Hepatocyte (in vitro differentiated cells): ENCODE data around the gene USP10. TPM values are rescaled to one million over a fixed set of nuclear protein-coding genes. Genes with fewer than 3 reads are reported as not detected.

Experiments used
- DNase-seq: peaks from one replicate; pipeline ENCODE4 v3.0.0-alpha.2; 2016; ENCODE audit warnings: low spot score
- H2AFZ ChIP-seq: fragments of 200-600 bp; sonication (generic); 2 replicates; pipeline ENCODE4 v1.6.0; 2016; ENCODE audit warnings: antibody characterized with exemption, mild to moderate bottlenecking
- H3K27ac ChIP-seq: fragments of 200-600 bp; sonication (generic); 2 replicates; pipeline ENCODE4 v1.5.1; 2016; ENCODE audit warnings: mild to moderate bottlenecking
- H3K27me3 ChIP-seq: fragments of 200-600 bp; sonication (generic); 2 replicates; pipeline ENCODE4 v1.6.1; 2016
- H3K36me3 ChIP-seq: fragments of 200-600 bp; sonication (generic); replicated peaks from 2 replicates; pipeline ENCODE4 v1.5.1; 2016; ENCODE audit warnings: low read depth; ENCODE audit not compliant: insufficient read depth
- H3K4me1 ChIP-seq: fragments of 200-600 bp; sonication (generic); 2 replicates; pipeline ENCODE4 v1.5.1; 2016; ENCODE audit warnings: mild to moderate bottlenecking, moderate library complexity; ENCODE audit not compliant: insufficient read depth
- H3K4me2 ChIP-seq: fragments of 200-600 bp; sonication (generic); 2 replicates; pipeline ENCODE4 v1.6.0; 2016
- H3K4me3 ChIP-seq: fragments of 200-600 bp; sonication (generic); 2 replicates; pipeline ENCODE4 v1.5.1; 2016; ENCODE audit warnings: mild to moderate bottlenecking
- H3K79me2 ChIP-seq: fragments of 200-600 bp; sonication (generic); 2 replicates; pipeline ENCODE4 v1.6.0; 2017; ENCODE audit warnings: mild to moderate bottlenecking
- H3K9me2 ChIP-seq: fragments of 200-600 bp; sonication (generic); replicated peaks from 2 replicates; pipeline ENCODE4 v1.6.0; 2017; ENCODE audit warnings: mild to moderate bottlenecking; ENCODE audit not compliant: insufficient read depth
- H3K9me3 ChIP-seq: fragments of 200-600 bp; sonication (generic); 2 replicates; pipeline ENCODE4 v1.5.1; 2016; ENCODE audit warnings: low read depth, mild to moderate bottlenecking
- H4K20me1 ChIP-seq: fragments of 200-600 bp; sonication (generic); 2 replicates; pipeline ENCODE4 v1.6.0; 2016; ENCODE audit warnings: mild to moderate bottlenecking; ENCODE audit not compliant: insufficient read depth, poor library complexity, severe bottlenecking
- EZH2 ChIP-seq: fragments of 200-600 bp; sonication (generic); IDR thresholded peaks from 2 replicates; pipeline ENCODE4 v1.6.1; 2016; ENCODE audit warnings: antibody characterized with exemption, mild to moderate bottlenecking, borderline replicate concordance
- EZH2phosphoT487 ChIP-seq: fragments of 200-600 bp; sonication (generic); IDR thresholded peaks from one replicate; pipeline ENCODE4 v1.6.1; 2018; ENCODE audit warnings: antibody characterized with exemption, mild to moderate bottlenecking, low read depth, moderate library complexity; ENCODE audit not compliant: unreplicated experiment, severe bottlenecking
- WGBS: methylation state at CpG from one replicate; pipeline ENCODE4 v1.1.6; 2016; ENCODE audit warnings: low lambda C conversion rate; ENCODE audit errors: missing lambda C conversion rate; 5-methylcytosine and 5-hydroxymethylcytosine counted together
- polyA plus RNA-seq: library from polyadenylated mRNA; unstranded; fragments of >200 nt; fragmentation: Nextera tagmentation; extraction: Ambion mirVana; gene quantifications from 2 replicates; pipeline ENCODE4 v1.2.1, GENCODE V29; 2016
- total RNA-seq: library from RNA; depleted of rRNA; stranded (reverse); fragments of >200 nt; gene quantifications from 2 replicates; pipeline ENCODE4 v1.2.3, GENCODE V29; 2014
- TF ChIP-seq, protein P1 (sequence below): fragments of 200-600 bp; sonication (generic); IDR thresholded peaks from 2 replicates; pipeline ENCODE4 v1.5.1; 2016; ENCODE audit warnings: antibody characterized with exemption, mild to moderate bottlenecking; ENCODE audit not compliant: poor library complexity

The USP10 gene
- total and polyA plus RNA-seq, 2 experiments from 2014 or later, result 53.1 to 62.4 TPM

- whole genome bisulfite sequencing, result 86% methylated on average over 6 of the region's 6 CpGs
- peaks cover 23% of the 10 kb centered on the region for H3K4me1 ChIP-seq
- TF ChIP-seq, protein P1, sequence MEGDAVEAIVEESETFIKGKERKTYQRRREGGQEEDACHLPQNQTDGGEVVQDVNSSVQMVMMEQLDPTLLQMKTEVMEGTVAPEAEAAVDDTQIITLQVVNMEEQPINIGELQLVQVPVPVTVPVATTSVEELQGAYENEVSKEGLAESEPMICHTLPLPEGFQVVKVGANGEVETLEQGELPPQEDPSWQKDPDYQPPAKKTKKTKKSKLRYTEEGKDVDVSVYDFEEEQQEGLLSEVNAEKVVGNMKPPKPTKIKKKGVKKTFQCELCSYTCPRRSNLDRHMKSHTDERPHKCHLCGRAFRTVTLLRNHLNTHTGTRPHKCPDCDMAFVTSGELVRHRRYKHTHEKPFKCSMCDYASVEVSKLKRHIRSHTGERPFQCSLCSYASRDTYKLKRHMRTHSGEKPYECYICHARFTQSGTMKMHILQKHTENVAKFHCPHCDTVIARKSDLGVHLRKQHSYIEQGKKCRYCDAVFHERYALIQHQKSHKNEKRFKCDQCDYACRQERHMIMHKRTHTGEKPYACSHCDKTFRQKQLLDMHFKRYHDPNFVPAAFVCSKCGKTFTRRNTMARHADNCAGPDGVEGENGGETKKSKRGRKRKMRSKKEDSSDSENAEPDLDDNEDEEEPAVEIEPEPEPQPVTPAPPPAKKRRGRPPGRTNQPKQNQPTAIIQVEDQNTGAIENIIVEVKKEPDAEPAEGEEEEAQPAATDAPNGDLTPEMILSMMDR, result no peak
- TF ChIP-seq EZH2, result no peak
- no peak for TF ChIP-seq EZH2phosphoT487
- DNase-seq, result no peak
- H2AFZ ChIP-seq, result no peak overlapping the region
- no peak overlapping the region for H3K4me3 ChIP-seq
- H3K79me2 ChIP-seq, result peaks cover 65% of the 10 kb centered on the region
- peaks cover 10% of the 10 kb centered on the region for H4K20me1 ChIP-seq
- H3K27ac ChIP-seq, result peak overlapping the region; percentile 96
- H3K4me2 ChIP-seq, result peak overlapping the region; percentile 90
- no peaks in the 10 kb centered on the region for H3K27me3 ChIP-seq
- H3K36me3 ChIP-seq, result no peaks in the 10 kb centered on the region
- no peaks in the 10 kb centered on the region for H3K9me3 ChIP-seq
- no peaks in the 10 kb centered on the region for H3K9me2 ChIP-seq
These were observed 123.2 kb downstream of the USP10 start for GRCh38 chr16:84822990-84823389.

- no peak for TF ChIP-seq EZH2phosphoT487
- TF ChIP-seq, protein P1, result no peak
- no peak for TF ChIP-seq EZH2
These were observed 123.7 kb downstream of the USP10 start for GRCh38 chr16:84823484-84823883.

DNA sequence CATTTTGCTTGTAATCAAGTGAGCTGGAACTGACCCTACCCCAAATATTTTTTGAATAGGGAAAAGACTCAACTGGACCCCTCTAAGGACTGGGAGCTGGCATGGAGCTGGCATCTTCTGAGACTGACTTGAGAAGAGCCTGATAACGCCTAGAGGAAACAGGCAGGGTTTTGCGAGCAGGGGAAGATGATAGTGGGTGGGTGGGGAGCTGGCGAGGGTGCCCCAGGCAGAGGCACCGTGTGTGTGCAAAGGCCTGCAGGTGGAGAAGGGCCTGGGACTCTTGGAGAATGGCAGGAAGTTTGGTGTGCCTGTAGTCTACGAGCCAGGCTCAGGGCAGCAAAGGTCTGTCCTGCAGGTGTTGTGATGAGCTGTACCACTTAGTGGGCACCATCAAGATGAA is 124.1 kb downstream of the USP10 start:
- H3K27ac ChIP-seq, result peak overlapping the region; percentile 96
- DNase-seq, result no peak

More at GRCh38 chr16:84823484-84823883, 123.7 kb downstream of the USP10 start:
- no peak overlapping the region for H2AFZ ChIP-seq
- no peaks in the 10 kb centered on the region for H3K9me3 ChIP-seq
- H3K9me2 ChIP-seq, result no peaks in the 10 kb centered on the region
- H3K4me3 ChIP-seq, result no peak overlapping the region
- peaks cover 70% of the 10 kb centered on the region for H3K79me2 ChIP-seq
- WGBS, result 76% methylated on average over 8 of the region's 8 CpGs
- H4K20me1 ChIP-seq, result peaks cover 10% of the 10 kb centered on the region
- H3K36me3 ChIP-seq, result no peaks in the 10 kb centered on the region
- H3K4me1 ChIP-seq, result peaks cover 28% of the 10 kb centered on the region
- no peak for DNase-seq
- peak overlapping the region; percentile 96 for H3K27ac ChIP-seq
- no peaks in the 10 kb centered on the region for H3K27me3 ChIP-seq
- peak overlapping the region; percentile 90 for H3K4me2 ChIP-seq

More for the DNA sequence above, 124.1 kb downstream of the USP10 start:
- H3K9me2 ChIP-seq, result no peaks in the 10 kb centered on the region
- peaks cover 10% of the 10 kb centered on the region for H4K20me1 ChIP-seq
- 73% methylated on average over 5 of the region's 5 CpGs for WGBS
- H3K79me2 ChIP-seq, result peaks cover 72% of the 10 kb centered on the region
- no peaks in the 10 kb centered on the region for H3K27me3 ChIP-seq
- TF ChIP-seq EZH2phosphoT487, result no peak
- no peak for TF ChIP-seq EZH2
- TF ChIP-seq, protein P1, result no peak
- no peak overlapping the region for H2AFZ ChIP-seq
- peak overlapping the region; percentile 90 for H3K4me2 ChIP-seq
- H3K4me3 ChIP-seq, result no peak overlapping the region
- peaks cover 33% of the 10 kb centered on the region for H3K4me1 ChIP-seq
- H3K36me3 ChIP-seq, result no peaks in the 10 kb centered on the region
- no peaks in the 10 kb centered on the region for H3K9me3 ChIP-seq
